AG20443 (cell line): ENCODE results near the gene FAM9C.
"Not testable (repeated sequence)": the region's sequence is repeated elsewhere in the genome, so short reads cannot be mapped to it uniquely, and the experiment has no call there.

Experiments
- DNase-seq: peaks from one replicate; pipeline ENCODE4 v3.0.0; 2012; ENCODE audit warnings: low spot score, mixed read lengths

The FAM9C gene

DNA sequence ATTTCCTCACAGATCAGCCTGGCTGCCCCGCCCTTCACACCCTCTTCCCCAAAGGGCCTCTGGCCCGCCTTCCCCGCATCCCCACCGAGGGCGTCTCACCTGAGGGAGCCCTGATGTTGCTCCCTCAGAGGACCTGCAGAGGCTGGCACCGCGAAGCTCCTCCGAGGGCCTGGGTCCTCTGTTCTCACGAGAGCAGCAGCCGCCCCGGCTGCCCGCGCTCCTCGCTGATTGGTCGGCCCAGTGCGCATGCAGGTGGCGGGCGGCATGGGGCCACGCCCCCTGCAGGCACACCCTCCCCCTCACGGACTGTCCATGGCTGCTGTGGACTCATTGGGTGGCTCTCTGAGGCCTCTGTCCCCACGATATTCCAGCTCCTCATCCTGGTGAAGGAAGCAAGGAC is at the start of gene FAM9C:
TSS of gene FAM9C (minus strand) at position 180 of the 400 bp plus-strand sequence. CDS start 831 bp downstream, outside the sequence.
- DNase-seq: no peak

DNA sequence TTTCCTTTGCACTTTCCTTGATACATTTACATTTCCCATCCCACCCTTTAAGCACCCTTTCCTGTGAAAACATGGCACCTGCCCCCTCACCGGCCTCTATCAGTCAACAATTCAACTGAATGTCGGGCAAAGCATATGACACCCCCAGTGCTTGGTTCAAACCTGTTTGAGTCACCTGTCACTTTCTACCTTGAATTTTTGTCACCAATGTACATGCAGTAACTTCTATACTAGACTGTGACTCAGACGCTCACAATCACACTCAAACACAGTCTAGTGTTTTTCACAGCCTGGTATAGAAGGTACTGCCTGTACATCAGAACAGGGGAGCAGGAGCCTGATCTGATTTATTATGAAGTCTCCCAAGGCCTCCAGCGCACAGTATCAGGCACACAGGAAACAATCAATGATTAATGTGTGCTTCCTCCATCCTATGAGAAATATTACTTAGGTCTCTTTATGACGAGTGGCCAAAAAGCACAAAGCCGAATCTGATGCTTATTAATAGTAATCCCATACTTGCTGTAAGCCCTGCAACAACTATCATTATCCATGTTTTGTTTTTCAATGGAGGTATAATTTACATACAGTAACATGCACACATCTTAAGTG is 49.2 kb upstream of the FAM9C start:
- DNase-seq: no peak

DNA sequence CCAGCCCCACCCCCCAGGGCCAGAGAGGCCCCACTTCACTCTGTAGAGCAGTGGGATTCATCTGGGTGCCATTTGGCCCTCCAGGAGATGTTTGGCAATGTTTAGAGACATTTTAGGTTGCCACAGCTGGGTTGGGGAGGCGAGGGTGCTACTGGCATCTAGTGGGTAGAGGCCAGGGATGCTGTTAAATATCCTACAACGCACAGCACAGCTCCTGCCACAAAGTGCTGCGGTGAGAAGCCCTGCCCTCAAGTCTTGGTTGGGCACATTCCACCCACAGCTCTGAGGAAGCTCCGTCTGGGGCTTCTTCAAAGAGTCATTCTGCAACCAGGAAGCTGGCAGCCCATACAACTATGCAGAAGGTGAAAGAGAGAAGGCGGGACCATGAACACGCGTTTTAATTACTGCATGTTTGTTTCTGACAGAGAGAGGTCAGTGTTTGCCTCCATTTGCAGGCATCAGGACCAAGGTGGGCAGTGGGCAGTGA is 48.1 kb upstream of the FAM9C start:
- DNase-seq: no peak

DNA sequence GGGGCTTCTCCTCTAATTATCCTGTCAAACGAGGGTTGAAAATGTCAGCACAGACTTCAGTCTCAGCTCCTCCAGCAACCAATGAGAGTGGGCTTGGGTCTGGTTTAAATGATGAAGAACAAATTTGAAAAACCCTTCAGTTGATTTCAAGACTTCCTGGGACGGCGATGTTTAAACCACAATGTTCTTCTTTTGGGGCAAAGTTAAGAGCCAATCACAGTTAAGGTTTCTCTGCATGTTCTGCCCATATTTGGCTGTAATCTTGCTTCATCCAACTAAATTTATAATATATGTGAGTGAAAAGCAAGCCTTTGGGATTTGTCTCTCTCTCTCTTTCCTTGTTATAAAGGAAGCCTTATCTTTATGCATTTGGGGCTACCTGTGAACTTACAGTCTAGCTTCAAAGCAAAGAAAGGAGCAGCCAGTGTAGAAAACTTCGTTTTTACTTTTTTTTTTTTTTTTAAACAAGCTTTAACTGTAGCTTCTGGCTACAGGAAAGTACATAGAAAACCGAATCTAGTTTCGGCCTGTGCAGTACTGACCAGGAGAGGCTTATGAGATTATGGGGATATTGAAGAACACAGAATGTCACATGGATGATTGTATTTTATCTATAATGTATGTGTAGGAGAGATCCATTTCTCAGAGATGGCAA is 46.8 kb upstream of the FAM9C start:
- no peak for DNase-seq

DNA sequence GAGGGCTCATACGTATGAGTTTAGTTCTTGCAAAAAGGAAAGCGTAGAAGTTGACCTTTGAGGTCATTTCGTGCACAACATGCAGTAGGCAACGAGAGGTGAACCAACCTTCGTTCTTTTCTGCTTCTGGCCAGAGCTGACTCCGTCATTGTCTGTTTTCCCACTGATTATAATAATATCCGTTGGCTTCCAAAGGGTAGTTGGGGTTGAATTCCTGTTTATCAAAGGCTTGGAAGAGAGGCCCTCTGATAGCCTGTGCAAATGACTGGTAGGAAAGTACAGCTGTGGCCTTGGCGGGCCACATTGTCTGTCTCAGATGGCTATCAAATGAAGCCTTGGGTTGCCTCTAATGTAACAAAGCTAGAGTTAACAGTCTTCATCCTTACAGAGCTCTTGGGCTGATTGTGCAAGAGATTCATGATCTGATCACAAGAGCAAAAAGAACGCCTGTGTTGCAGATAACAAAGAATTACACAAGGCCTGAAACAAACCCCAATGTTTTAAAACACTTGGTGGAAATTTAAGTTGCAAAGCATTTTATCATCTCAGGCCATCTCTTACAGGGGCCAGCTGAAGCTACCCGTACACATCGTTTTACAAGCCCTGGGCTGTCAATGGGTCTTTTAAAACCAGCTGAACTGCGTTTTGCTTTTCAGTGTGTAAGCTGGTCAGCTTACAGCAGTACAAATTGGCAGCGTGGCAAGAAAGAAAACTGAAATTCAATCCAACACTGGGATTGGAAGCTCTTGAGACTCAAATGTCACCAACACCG is 46.1 kb upstream of the FAM9C start:
- DNase-seq: no peak

DNA sequence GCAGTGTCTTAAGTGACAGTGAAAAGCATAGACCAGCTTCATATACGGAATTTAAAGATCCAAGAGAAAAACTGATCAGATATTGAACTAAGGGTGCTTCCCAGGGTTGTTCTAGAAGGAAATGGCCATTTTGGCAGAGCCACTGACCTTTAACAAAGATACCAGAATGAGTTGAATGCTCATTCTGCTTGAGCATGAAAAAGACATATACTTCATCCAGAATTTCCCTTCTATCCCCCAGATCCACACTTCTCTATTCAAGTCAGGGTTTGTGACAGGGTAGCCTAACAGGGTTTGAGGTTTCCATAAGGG is 45.6 kb upstream of the FAM9C start:
- no peak for DNase-seq

DNA sequence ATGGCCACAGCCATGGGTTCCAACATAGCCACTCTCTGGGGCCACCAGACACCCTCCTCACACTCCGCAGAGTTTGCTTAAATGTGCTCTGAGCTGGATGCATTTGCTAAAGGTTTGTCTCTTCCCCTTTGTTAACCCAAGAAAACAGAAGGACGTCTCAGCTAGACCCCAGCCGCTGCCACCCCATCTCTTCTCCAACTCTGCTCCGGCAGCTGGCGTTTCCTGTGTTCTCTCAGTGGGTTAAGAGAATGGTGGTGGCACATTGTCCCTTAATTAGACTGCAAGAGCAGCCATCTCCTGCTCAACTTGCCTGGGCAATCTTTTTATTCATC is 43.7 kb upstream of the FAM9C start:
- DNase-seq: no peak

DNA sequence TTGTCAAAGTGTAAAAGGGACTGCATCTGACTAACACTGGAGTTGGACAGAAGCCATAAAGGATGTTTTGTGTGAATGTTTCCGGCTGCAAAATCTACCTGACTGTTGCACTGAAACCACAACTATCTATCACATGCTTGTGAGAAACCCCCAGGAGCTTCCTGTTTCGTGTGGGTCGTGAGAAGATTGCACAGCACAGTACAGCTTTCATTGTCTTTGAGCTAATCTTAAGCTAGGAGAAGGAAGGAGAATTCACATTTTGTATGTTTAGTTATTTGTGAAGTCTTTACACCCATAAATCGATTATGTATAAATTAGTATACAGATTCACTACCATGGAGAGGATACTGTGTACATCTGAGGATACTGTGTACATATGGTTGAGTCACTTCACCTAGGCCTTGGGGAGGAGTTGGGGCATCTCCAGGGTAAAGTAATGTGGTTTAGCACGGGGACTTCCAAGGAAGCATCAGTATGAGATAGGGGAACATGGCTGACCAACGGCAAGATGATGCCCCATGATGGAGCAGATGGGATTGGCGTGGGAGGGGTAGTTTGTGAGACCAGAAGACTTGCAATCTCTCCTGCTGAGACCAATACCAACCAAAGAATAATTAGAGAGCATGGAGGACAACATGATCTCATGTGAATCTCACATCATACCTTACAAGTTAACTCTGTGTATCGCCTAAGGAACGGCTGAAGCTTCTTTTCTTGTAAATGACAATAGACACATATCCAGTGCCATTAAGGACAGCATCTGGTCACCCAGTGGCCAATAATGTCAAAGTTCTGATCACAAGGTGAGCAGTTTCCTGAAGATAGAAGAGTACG is 43.1 kb upstream of the FAM9C start:
- DNase-seq: no peak

DNA sequence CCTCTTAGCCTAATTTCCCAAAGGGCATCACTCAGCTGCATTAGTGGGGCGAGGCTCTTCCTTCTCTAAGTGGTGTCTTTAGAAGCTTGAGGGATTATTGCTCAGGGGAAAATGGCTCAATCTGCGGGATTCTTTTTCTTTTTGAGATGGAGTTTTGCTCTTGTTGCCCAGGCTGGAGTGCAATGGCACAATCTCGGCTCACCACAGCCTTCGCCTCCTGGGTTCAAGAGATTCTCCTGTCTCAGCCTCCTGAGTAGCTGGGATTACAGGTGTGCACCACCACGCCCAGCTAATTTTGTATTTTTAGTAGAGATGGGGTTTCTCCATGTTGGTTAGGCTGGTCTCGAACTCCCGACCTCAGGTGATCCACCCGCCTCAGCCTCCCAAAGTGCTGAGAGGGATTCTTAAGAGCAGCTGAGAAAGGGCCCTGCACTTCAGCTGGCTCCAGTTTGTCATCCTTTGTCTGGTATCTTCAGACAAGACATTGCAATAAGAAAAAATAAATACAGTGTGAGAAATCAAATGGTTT is 42.4 kb upstream of the FAM9C start:
- DNase-seq: not testable (repeated sequence)

DNA sequence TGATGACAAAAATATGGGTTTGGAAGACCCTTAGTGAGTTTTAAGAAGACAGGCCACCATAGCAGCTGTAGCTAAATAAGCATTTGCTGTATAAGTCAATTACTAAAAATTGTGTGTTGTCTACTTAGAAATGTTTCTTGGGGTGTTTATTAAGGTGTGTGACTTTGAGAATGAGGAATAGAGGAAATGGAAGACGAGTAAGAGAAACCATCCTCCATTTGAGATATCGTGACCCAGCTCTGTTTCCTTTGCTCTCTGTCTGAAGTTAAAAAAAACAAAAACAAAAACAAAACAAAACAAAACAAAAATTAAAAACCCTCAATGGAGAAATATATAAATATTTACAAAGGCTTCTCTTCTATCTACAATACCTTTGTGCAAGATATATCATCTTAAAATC is 41.7 kb upstream of the FAM9C start:
- DNase-seq: no peak

DNA sequence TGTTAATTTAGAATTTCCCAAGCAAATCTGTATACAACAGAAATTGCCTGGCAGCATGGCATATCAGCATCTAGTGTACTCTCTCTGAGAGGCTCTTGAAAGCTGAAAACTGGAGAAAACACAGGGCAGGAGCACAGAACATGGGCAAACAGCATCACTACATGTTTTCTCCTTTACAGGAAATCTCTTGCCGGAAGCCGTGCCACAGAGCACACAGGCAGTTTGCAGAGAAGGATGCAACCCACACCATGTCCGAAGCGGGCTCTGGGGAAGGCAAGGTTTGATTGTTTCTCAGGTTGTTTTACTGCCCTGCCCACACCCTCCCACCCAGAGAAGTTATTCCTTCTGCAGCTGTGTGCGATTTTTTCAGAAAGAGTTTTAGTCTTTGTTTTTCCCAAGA is 41.1 kb upstream of the FAM9C start:
- no peak for DNase-seq

DNA sequence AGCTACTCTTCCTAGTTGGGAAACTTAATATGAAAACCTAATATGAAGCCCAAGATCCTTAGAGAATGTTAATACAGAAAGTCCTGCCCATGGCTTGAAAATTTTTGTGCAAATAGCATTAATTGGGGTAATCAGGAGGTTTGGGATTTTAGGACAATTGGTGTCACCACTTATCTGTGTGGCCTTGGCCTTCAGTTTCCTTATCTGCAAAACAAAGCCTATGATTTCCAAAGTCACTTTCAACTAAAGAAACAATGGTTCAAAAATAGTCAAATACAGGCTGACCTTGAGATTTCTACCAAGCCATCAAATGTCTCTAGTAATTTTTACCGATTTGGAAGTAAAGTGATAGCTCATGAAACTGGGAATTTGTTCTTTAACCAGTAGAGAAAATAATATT is 40.2 kb upstream of the FAM9C start:
- DNase-seq: no peak

DNA sequence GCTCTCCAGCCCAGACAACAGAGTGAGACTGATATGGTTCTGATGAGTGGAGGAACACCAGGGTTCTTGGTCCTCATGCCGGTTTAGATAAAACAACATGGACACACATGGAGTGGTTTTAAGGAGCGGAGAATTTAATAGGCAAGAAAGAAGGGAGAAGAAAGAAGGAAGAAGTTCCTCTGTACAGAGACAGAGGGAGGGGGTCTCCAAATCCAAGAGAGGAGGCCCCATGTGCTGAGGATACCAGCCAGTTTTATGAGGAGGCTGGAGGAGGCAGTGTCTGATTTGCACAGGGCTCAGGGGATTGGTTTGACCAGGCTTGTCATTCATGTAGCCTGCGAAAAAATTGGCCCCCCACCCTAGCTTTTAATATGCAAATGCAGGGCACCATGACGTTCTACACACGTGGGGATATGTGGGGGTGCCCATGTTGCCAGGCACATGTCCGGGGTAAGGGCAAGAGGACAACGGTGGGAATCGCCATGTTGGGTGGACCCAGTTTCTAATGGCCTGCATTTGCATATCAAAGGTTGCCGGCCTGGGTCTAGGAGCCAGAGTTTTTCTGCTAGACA is 39.4 kb upstream of the FAM9C start:
- not testable (repeated sequence) for DNase-seq

DNA sequence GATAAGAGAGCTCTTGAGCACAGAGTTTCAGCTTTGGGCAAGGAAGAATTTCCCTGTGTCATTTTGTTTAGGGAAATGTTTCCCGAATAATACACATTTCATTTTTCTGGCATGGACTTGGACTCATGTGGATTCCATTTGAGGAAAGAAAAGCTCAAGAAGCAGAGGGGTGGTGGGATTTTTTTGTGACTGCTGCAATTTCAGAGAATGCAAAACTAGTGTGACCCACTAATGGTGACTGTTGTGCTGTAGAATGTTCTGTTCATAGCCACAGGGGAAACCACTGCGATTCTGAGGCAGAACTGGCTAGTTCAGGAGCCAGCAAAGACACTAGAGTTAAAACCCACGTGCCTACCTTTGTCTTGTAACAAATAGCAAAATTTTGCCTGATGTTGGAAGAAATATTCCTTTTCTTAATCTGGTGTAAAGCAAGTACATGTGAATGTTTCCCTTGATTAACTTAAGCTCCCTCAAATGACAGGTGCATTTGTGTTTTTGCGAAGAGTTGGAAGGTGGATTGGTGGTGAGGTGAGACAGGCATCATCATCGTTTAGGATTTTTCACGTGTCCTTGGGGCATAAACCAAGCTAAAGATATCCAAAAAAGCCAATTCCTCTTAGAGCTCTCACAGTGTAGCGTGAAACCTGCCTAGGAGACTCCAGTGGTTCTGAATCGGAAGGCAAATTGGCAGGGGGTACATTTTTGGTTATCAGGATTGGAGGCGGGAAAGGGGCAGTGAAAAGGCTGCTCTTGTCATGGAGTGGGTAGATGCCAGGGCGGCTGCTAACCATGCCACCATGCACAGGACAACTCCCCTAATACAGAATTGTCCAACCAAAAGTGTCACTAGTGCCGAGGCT is 38.0 kb upstream of the FAM9C start:
- no peak for DNase-seq

DNA sequence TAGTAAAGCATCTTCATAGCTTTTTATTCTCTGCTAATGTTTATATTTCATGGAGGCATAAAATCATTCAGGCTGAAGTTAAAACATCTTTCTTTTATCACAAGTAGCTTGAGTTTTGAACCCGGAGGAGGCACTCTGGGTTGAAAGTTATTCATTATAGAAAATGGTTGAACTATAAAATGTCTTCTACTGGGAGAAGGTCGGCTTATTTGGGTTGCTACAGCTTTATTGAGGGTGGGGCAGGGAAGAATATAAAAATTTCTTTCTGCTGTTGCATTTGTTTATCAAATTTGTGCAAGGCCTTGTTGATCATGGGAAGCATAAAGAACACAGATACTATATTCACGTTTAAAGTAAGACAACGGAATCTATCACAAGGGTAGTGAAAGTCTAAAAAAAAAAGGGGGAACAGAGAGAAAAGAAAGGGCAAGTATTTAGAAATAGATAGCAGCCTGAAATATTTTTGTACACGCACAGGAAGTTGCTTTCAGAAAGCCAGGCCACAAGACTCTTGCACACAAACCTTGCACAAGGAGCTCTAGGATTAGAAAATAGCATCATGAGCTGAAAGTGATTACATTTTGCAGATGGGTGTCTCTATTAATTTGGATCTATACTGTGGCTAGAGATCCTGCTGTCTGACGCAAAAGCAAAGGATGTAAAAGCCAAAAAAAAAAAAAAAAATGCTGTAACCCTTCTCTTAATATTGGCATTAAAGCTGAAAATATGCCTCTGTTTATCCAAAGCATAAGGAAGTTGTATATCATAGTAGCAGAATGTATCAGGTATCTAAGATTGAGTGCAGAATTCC is 37.2 kb upstream of the FAM9C start:
- DNase-seq: no peak

DNA sequence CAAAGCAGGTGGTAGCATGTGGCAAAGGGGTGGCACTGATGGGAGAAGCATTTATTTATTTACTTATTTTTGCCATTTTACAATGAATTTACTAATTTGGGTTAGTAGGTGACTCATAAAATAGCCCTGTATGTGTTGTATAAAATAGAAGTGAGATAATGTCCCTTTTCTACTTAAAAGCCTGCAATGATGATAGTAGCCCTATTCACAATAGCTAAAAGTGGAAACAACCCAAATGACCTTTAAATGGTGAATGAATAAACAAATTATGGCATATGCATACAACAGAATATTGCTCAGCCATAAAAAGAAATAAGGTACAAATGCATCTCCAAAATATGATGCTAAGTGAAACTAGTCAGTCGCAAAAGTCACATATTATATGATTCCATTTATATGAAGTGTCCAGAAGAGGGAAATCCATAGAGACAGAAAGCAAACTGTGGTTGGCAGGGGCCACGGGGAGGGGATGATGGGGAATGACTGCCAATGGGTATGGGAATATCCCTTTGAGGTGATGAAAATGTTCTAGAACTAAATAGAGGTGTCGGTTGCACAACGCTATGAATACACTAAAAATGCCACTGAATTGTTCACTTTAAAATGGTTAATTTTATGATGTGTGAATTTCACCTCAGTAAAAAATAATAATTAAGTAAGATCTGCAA is 35.8 kb upstream of the FAM9C start:
- no peak for DNase-seq

DNA sequence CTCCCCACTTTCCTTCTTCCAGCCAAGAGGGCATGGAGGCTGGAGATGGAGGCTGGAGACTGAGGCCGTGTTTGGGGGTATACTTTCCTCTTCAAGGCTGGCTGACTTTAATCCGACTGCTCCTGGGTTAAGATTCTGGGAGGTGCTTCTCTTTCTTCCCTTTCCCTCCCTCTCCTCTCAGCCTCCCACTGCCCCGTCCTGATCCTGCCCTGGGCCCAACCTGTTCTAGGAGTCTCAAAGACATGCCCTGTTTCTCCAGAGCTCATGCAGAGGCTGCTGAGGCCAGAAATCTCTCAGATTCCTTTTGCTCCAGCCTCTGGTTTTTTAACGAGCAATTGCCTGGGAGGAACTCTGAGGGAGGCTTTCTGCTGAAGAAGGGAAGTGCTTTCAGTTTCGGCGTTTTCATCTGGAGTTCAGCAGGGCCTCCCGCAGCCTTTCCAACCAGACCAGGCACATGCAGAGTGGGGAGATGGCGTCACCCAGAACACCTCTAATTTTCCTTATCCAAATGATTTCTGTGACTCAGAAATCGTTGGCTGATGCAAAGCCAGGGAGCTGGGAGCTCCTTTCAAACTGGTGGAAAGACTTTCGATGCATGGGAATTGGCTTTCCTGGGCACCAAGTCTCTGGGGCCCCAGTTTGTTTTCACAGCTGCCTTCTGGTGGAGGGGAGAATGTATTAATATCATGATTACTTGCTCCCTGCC is 34.5 kb upstream of the FAM9C start:
- DNase-seq: peak; percentile 56

DNA sequence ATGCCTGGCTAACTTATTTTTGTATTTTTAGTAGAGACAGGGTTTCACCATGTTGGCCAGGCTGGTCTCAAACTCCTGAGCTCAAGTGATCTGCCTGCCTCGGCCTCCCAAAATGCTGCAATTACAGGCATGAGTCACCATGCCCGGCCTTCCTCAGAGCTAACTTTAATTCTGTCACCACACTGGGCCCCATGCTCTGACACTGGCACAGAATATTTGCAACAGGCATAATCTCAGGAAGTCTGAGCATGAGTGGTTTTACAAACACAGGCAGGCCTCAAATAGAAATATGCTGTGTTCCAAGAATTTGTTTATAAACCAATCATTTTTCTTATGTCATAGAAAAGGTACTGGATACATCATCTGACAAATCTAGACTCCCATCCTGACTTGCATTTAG is 32.7 kb upstream of the FAM9C start:
- peak; percentile 20 for DNase-seq
